Natural killer cell (primary cell): ENCODE results near the gene PIWIL4. TPM values are rescaled to one million over a fixed set of nuclear protein-coding genes. Genes with fewer than 3 reads are reported as not detected.

Source experiments
- ATAC-seq, 3 donors: fragments of 150-1000 bp in 2 of 3; fragments of 200-7000 bp in 1 of 3; cut with Tn5 transposase; 1 replicate in 1 of 3; 2 replicates in 2 of 3; pipeline ENCODE4 v1.10.0; 2021; ENCODE audit warnings: mild to moderate bottlenecking in 2 of 3, moderate library complexity in 2 of 3
- DNase-seq, 2 donors: peaks; one replicate each; pipeline versions ENCODE4 v3.0.0 to v3.0.0-alpha.2; 2013 to 2021; ENCODE audit warnings: mixed read lengths in 1 of 2
- H3K27ac ChIP-seq: one replicate; pipeline ENCODE4 v1.5.1; 2013; ENCODE audit warnings: mild to moderate bottlenecking, low read length
- H3K27me3 ChIP-seq: one replicate; pipeline ENCODE4 v1.6.1; 2013; ENCODE audit warnings: low read length; ENCODE audit not compliant: control insufficient read depth, insufficient read depth
- H3K36me3 ChIP-seq: one replicate; pipeline ENCODE4 v1.6.1; 2013; ENCODE audit warnings: low read length; ENCODE audit not compliant: control insufficient read depth, insufficient read depth
- H3K4me1 ChIP-seq: one replicate; pipeline ENCODE4 v1.6.1; 2013; ENCODE audit warnings: low read length; ENCODE audit not compliant: control insufficient read depth, insufficient read depth
- H3K4me3 ChIP-seq: one replicate; pipeline ENCODE4 v1.5.1; 2013; ENCODE audit warnings: low read length
- H3K9me3 ChIP-seq: one replicate; pipeline ENCODE4 v1.6.1; 2013; ENCODE audit warnings: low read length; ENCODE audit not compliant: control insufficient read depth, insufficient read depth
- H3K27ac Mint-ChIP-seq, 2 donors: one replicate each; pipeline ENCODE4 v1.8.0; 2022; ENCODE audit warnings: mild to moderate bottlenecking in 2 of 2, mixed read lengths in 2 of 2, moderate library complexity in 1 of 2
- H3K27me3 Mint-ChIP-seq, 2 donors: one replicate each; pipeline ENCODE4 v1.8.0; 2022; ENCODE audit warnings: low read depth in 2 of 2, mixed read lengths in 2 of 2
- H3K36me3 Mint-ChIP-seq: one replicate; pipeline ENCODE4 v1.8.0; 2022; ENCODE audit warnings: mixed read lengths
- H3K4me1 Mint-ChIP-seq, 2 donors: one replicate each; pipeline ENCODE4 v1.8.0; 2022; ENCODE audit warnings: mixed read lengths in 2 of 2
- H3K4me3 Mint-ChIP-seq: one replicate; pipeline ENCODE4 v1.8.0; 2022; ENCODE audit warnings: mild to moderate bottlenecking, moderate library complexity, mixed read lengths
- H3K9me3 Mint-ChIP-seq, 2 donors: one replicate each; pipeline ENCODE4 v1.8.0; 2022; ENCODE audit warnings: mixed read lengths in 2 of 2
- CTCF ChIP-seq: fragments of 200-600 bp; IDR thresholded peaks from one replicate; pipeline ENCODE4 v1.8.0; 2022; ENCODE audit warnings: antibody characterized with exemption
- WGBS: methylation state at CpG from one replicate; pipeline ENCODE4 v1.1.7; 2013; ENCODE audit warnings: missing lambda C conversion rate; ENCODE audit not compliant: insufficient coverage; 5-methylcytosine and 5-hydroxymethylcytosine counted together
- intact Hi-C: fragments of 100-400 bp; cut with micrococcal nuclease; formaldehyde crosslinking; loops from one replicate; pipeline ENCODE4 v1.14.2; 2022
- total RNA-seq, 4 donors: library from RNA; stranded (reverse); fragments of 120-200 nt in 1 of 4; gene quantifications; one replicate each; pipeline versions ENCODE4 v1.2.3 to v1.2.4, GENCODE V29; 2013 to 2022

The PIWIL4 gene
- total RNA-seq, 3 donors from 2014 or later (not counting 1 experiment from before 2014, with no cell fraction given), result 2.0 to 2.7 (median 2.2) TPM

DNA sequence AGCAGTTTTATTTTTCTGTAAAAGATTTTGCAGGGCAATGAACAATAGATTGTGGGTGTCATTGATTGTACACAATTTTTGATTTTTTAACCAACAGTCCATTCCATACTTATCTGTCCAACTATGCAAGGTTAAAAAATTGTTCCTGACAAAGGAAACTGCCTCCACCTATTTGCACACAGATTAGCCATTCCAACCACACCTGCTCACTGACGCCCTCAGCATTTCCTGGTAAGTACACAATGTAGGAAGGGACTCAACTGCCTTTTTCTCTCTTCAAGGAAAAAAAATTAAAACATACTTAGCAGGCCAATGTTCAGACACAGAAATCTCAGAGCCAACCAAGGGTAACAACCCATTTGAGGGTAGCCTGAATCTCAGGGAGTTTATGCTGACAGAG lies 27.7 kb upstream of the PIWIL4 start:
- Histone ChIP-seq H3K9me3 (no peaks in the 10 kb centered on the region), H3K4me1 (peaks cover 3% of the 10 kb centered on the region), H3K4me3 (no peak overlapping the region), H3K27ac (no peak overlapping the region), H3K36me3 (no peaks in the 10 kb centered on the region), H3K27me3 (peaks cover 4% of the 10 kb centered on the region)
- ATAC-seq, result no peak
- H3K36me3 Mint-ChIP-seq, result no peaks in the 10 kb centered on the region
- H3K9me3 Mint-ChIP-seq, result no peaks in the 10 kb centered on the region
- H3K4me1 Mint-ChIP-seq, result peaks cover 12% of the 10 kb centered on the region in 2 donors
- DNase-seq, result no peak
- no peak overlapping the region for H3K4me3 Mint-ChIP-seq
- no peak for TF ChIP-seq CTCF
- intact Hi-C loops, result no loop called here
- 20% methylated on average over 1 of the region's 1 CpG for WGBS
- H3K27me3 Mint-ChIP-seq, result peaks cover 17 to 38% of the 10 kb centered on the region in 2 donors
- H3K27ac Mint-ChIP-seq, result no peak overlapping the region

- no peaks in the 10 kb centered on the region for H3K36me3 ChIP-seq
- no peak for TF ChIP-seq CTCF
- H3K27ac ChIP-seq, result peak within 1 kb of the TSS; percentile 90
- Mint-ChIP-seq H3K36me3 (no peaks in the 10 kb centered on the region), H3K4me3 (peak within 1 kb of the TSS; percentile 99), H3K27ac (peak within 1 kb of the TSS; percentile 88 to 92), H3K4me1 (peaks cover 36 to 43% of the 10 kb centered on the region in 2 donors), H3K9me3 (no peaks in the 10 kb centered on the region), H3K27me3 (peaks cover 7 to 12% of the 10 kb centered on the region in 2 donors)
- intact Hi-C loops, result no loop called here
- no peaks in the 10 kb centered on the region for H3K9me3 ChIP-seq
- DNase-seq (peak; percentile 50 to 79), ATAC-seq (peak; percentile 72 to 83 (median 74))
- H3K27me3 ChIP-seq, result no peaks in the 10 kb centered on the region
- WGBS, result under 1% methylated on average over 109 of the region's 109 CpGs
- peaks cover 18% of the 10 kb centered on the region for H3K4me1 ChIP-seq
- peak within 1 kb of the TSS; percentile 77 for H3K4me3 ChIP-seq
Observed at GRCh38 chr11:94543695-94544645, 23.2 kb upstream of the PIWIL4 start, which contains the start of gene FUT4. Gene FUT4 (plus strand): TSS chr11:94543921. CDS start chr11:94544134, 213 bp downstream.

DNA sequence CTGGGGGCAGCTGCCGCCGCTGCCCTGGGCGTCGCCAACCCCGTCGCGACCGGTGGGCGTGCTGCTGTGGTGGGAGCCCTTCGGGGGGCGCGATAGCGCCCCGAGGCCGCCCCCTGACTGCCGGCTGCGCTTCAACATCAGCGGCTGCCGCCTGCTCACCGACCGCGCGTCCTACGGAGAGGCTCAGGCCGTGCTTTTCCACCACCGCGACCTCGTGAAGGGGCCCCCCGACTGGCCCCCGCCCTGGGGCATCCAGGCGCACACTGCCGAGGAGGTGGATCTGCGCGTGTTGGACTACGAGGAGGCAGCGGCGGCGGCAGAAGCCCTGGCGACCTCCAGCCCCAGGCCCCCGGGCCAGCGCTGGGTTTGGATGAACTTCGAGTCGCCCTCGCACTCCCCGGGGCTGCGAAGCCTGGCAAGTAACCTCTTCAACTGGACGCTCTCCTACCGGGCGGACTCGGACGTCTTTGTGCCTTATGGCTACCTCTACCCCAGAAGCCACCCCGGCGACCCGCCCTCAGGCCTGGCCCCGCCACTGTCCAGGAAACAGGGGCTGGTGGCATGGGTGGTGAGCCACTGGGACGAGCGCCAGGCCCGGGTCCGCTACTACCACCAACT lies 22.4 kb upstream of the PIWIL4 start:
- 35% methylated on average over 59 of the region's 59 CpGs for WGBS
- no peaks in the 10 kb centered on the region for H3K36me3 Mint-ChIP-seq
- intact Hi-C loops, result no loop called here
- Histone ChIP-seq H3K36me3 (no peaks in the 10 kb centered on the region), H3K4me3 (peak overlapping the region; percentile 77), H3K4me1 (peaks cover 18% of the 10 kb centered on the region), H3K9me3 (no peaks in the 10 kb centered on the region), H3K27me3 (no peaks in the 10 kb centered on the region), H3K27ac (no peak overlapping the region)
- peak in 1 of 3 donors; percentile 2 for ATAC-seq
- H3K27ac Mint-ChIP-seq, result peak overlapping the region in 1 of 2 donors; percentile 13
- peaks cover 38 to 47% of the 10 kb centered on the region in 2 donors for H3K4me1 Mint-ChIP-seq
- H3K9me3 Mint-ChIP-seq, result no peaks in the 10 kb centered on the region
- TF ChIP-seq CTCF, result no peak
- peak overlapping the region; percentile 81 for H3K4me3 Mint-ChIP-seq
- DNase-seq, result peak in 1 of 2 donors; percentile 18
- H3K27me3 Mint-ChIP-seq, result peaks cover 4 to 7% of the 10 kb centered on the region in 2 donors
